ENCODE results near the gene NUP98. TPM values are rescaled to one million over a fixed set of nuclear protein-coding genes. Genes with fewer than 3 reads are reported as not detected.

The NUP98 gene
- total RNA-seq, 1 experiment from 2014 or later, result 114 TPM

DNA sequence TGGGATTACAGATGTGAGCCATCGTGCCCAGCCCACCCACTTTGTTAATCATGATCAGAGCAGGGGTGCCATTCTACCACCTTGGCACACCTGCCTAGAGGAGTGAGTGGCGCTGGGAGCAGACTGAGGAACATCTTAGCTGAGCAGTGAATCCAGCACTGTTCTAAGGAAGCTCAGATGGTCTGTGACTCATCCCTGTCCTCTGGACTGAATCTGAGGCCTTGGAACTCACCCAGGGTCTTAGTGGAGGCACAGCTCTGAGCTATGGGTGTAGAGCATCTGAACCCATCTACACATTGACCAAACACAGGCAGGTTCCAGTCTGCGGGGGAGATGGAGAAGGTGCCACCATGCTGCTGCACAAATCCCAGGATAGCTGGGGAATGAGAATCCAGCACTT lies 25.9 kb upstream of the NUP98 start:
- CTCF ChIA-PET, result interaction anchor here (0.5 kb wide), 1 partner anchor 17 kb away, joined by 3 read pairs; the partner anchor contains the start of gene RHOG
- intact Hi-C loops (cut with micrococcal nuclease; ENCODE audit: unreplicated experiment), result no loop called here
- TF ChIP-seq, protein P1, sequence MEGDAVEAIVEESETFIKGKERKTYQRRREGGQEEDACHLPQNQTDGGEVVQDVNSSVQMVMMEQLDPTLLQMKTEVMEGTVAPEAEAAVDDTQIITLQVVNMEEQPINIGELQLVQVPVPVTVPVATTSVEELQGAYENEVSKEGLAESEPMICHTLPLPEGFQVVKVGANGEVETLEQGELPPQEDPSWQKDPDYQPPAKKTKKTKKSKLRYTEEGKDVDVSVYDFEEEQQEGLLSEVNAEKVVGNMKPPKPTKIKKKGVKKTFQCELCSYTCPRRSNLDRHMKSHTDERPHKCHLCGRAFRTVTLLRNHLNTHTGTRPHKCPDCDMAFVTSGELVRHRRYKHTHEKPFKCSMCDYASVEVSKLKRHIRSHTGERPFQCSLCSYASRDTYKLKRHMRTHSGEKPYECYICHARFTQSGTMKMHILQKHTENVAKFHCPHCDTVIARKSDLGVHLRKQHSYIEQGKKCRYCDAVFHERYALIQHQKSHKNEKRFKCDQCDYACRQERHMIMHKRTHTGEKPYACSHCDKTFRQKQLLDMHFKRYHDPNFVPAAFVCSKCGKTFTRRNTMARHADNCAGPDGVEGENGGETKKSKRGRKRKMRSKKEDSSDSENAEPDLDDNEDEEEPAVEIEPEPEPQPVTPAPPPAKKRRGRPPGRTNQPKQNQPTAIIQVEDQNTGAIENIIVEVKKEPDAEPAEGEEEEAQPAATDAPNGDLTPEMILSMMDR (IDR thresholded peaks at IDR 0.05; ENCODE audit: unreplicated experiment), result no peak
- DNase-seq, result no peak
- no TSS peak for BruUV-seq (replicated peaks)
- Mint-ChIP-seq H3K27me3 (ENCODE audit: unreplicated experiment) (no peaks in the 10 kb centered on the region), H3K27ac (ENCODE audit: unreplicated experiment) (no peak overlapping the region), H3K4me1 (ENCODE audit: low read depth, unreplicated experiment) (no peaks in the 10 kb centered on the region), H3K36me3 (ENCODE audit: insufficient read depth, unreplicated experiment) (peaks cover 18% of the 10 kb centered on the region), H3K9me3 (ENCODE audit: low read depth, unreplicated experiment) (no peaks in the 10 kb centered on the region), H3K4me3 (ENCODE audit: low read depth, unreplicated experiment) (no peak overlapping the region)

DNA sequence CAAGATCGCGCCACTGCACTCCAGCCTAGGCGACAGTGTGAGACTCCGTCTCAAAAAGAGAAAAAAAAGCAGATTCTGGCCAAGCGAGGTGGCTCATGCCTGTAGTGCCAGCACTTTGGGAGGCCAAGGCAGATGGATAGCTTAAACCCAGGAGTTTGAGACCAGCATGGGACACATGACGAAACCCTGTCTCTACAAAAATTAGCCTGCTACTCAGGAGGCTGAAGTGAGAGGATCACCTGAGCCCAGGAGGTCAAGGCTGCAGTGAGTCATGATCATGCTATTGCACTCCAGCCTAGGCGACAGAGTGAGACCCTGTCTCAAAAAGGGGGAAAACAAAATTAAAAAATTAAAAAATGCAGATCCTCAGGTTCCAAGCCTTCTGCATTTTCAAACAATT lies 25.0 kb upstream of the NUP98 start:
- DNase-seq, result no peak
- BruUV-seq (replicated peaks), result no TSS peak
- Mint-ChIP-seq H3K9me3 (ENCODE audit: low read depth, unreplicated experiment) (no peaks in the 10 kb centered on the region), H3K27me3 (ENCODE audit: unreplicated experiment) (no peaks in the 10 kb centered on the region), H3K27ac (ENCODE audit: unreplicated experiment) (no peak overlapping the region), H3K4me1 (ENCODE audit: low read depth, unreplicated experiment) (peaks cover 2% of the 10 kb centered on the region), H3K4me3 (ENCODE audit: low read depth, unreplicated experiment) (no peak overlapping the region), H3K36me3 (ENCODE audit: insufficient read depth, unreplicated experiment) (peaks cover 9% of the 10 kb centered on the region)
- CTCF ChIA-PET, result no interaction called here
- intact Hi-C loops (cut with micrococcal nuclease; ENCODE audit: unreplicated experiment), result no loop called here
- TF ChIP-seq, protein P1 (IDR thresholded peaks at IDR 0.05; ENCODE audit: unreplicated experiment), result no peak

DNA sequence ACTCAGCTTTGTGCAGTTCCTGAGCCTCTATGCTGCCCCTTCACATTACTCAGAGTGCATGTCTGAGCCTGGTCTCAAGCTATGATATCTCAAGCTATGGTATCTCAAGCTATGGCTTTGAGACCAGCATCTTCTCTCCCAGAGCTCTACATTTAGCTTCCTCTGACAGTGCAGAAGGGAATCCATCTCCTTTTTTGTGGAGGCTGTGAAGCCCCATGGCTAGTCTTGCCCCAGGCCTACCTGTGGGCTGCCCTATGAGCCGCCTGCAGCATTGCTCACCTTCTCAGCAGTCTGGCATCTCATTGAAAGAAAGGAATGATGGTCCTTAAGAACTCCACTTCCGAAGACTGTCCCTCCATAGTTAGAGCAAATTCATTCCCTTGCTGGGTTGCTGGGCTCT lies 23.6 kb upstream of the NUP98 start:
- CTCF ChIA-PET, result interaction anchor here (0.6 to 0.7 kb wide), 3 partner anchors 12 to 47 kb away, joined by 3 read pairs; no protein-coding TSS in a partner anchor
- intact Hi-C loops (cut with micrococcal nuclease; ENCODE audit: unreplicated experiment), result no loop called here
- Mint-ChIP-seq H3K4me1 (ENCODE audit: low read depth, unreplicated experiment) (peaks cover 15% of the 10 kb centered on the region), H3K4me3 (ENCODE audit: low read depth, unreplicated experiment) (no peak overlapping the region), H3K36me3 (ENCODE audit: insufficient read depth, unreplicated experiment) (peaks cover 6% of the 10 kb centered on the region), H3K27me3 (ENCODE audit: unreplicated experiment) (no peaks in the 10 kb centered on the region), H3K9me3 (ENCODE audit: low read depth, unreplicated experiment) (no peaks in the 10 kb centered on the region), H3K27ac (ENCODE audit: unreplicated experiment) (no peak overlapping the region)
- TF ChIP-seq, protein P1 (IDR thresholded peaks at IDR 0.05; ENCODE audit: unreplicated experiment), result no peak
- no TSS peak for BruUV-seq (replicated peaks)
- no peak for DNase-seq

DNA sequence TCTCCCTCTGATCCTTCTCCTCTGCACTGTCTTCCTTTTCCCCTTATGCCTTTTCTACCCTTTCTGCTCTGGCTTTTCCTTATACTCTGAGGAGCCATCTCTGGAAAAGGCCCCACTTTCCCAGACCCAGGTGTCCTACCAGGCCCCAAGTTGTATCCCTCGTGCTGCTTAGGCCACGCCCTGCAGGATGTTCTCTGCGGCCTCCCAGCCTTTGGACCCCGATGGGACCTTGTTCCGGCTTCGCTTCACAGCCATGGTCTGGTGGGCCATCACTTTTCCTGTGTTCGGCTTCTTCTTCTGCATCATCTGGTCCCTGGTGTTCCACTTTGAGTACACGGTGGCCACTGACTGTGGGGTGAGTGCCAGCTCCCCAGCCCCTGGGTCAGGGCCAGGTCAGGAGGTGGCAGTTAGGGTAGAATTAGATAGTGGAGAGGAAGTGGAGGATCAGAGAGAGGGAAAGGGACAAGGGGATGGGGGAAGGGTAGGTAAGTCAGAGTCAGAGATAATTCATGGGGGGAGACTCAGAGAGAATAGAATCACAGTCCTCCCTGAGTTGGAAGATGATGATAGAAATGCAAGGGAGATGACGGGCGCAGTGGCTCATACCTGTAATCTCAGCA lies 19.9 kb upstream of the NUP98 start:
- TF ChIP-seq, protein P1 (IDR thresholded peaks at IDR 0.05; ENCODE audit: unreplicated experiment), result no peak
- no TSS peak for BruUV-seq (replicated peaks)
- intact Hi-C loops (cut with micrococcal nuclease; ENCODE audit: unreplicated experiment), result no loop called here
- CTCF ChIA-PET, result interaction anchor here (0.6 kb wide), 1 partner anchor 54 kb away, joined by 5 read pairs; no protein-coding TSS in a partner anchor
- DNase-seq, result no peak
- peak overlapping the region; percentile 37 for H3K27ac Mint-ChIP-seq (ENCODE audit: unreplicated experiment)
- no peaks in the 10 kb centered on the region for H3K27me3 Mint-ChIP-seq (ENCODE audit: unreplicated experiment)
- H3K36me3 Mint-ChIP-seq (ENCODE audit: insufficient read depth, unreplicated experiment), result no peaks in the 10 kb centered on the region
- no peak overlapping the region for H3K4me3 Mint-ChIP-seq (ENCODE audit: low read depth, unreplicated experiment)
- H3K4me1 Mint-ChIP-seq (ENCODE audit: low read depth, unreplicated experiment), result peaks cover 19% of the 10 kb centered on the region
- no peaks in the 10 kb centered on the region for H3K9me3 Mint-ChIP-seq (ENCODE audit: low read depth, unreplicated experiment)
